Endometrium (tissue), 2 donors: ENCODE results near the gene ADAMTS3.
"Not testable (repeated sequence)": the region's sequence is repeated elsewhere in the genome, so short reads cannot be mapped to it uniquely, and the experiment has no call there.

Source experiments
- FAIRE-seq: peaks from 2 replicates; lab custom pipeline; 2012; peaks lifted over from hg19 to GRCh38; lab: Jason Lieb, UNC
- donor health status: control.
- donor health status: control.

ADAMTS3 gene

GRCh38 chr4:72471816-72472215 is 97.2 kb downstream of the ADAMTS3 start:
- no peak for FAIRE-seq

- FAIRE-seq: peak; percentile 8
Observed at GRCh38 chr4:72468904-72469502, 100.0 kb downstream of the ADAMTS3 start.

GRCh38 chr4:72467633-72468032 is 101.4 kb downstream of the ADAMTS3 start:
- no peak for FAIRE-seq

GRCh38 chr4:72463724-72464123 is 105.3 kb downstream of the ADAMTS3 start:
- no peak for FAIRE-seq

GRCh38 chr4:72457158-72457557 is 111.9 kb downstream of the ADAMTS3 start:
- no peak for FAIRE-seq

GRCh38 chr4:72451349-72451748 is 117.7 kb downstream of the ADAMTS3 start:
- no peak for FAIRE-seq

- FAIRE-seq: no peak
Observed at GRCh38 chr4:72449705-72450104, 119.3 kb downstream of the ADAMTS3 start.

- no peak for FAIRE-seq
Observed at GRCh38 chr4:72448231-72448630, 120.8 kb downstream of the ADAMTS3 start.

GRCh38 chr4:72446353-72447055 is 122.5 kb downstream of the ADAMTS3 start:
- no peak for FAIRE-seq

- FAIRE-seq: no peak
Observed at GRCh38 chr4:72444092-72444491, 124.9 kb downstream of the ADAMTS3 start.

GRCh38 chr4:72442715-72443114 is 126.3 kb downstream of the ADAMTS3 start:
- FAIRE-seq: no peak

GRCh38 chr4:72442147-72442546 is 126.9 kb downstream of the ADAMTS3 start:
- FAIRE-seq: no peak

- FAIRE-seq: no peak
Observed at GRCh38 chr4:72440386-72440785, 128.6 kb downstream of the ADAMTS3 start.

- FAIRE-seq: no peak
Observed at GRCh38 chr4:72432975-72433374, 136.0 kb downstream of the ADAMTS3 start.

GRCh38 chr4:72432282-72432681 is 136.7 kb downstream of the ADAMTS3 start:
- FAIRE-seq: no peak

- FAIRE-seq: no peak
Observed at GRCh38 chr4:72430988-72431387, 138.0 kb downstream of the ADAMTS3 start.

GRCh38 chr4:72430050-72430449 is 139.0 kb downstream of the ADAMTS3 start:
- no peak for FAIRE-seq

GRCh38 chr4:72429397-72429889 is 139.6 kb downstream of the ADAMTS3 start:
- no peak for FAIRE-seq

GRCh38 chr4:72427057-72427456 is 142.0 kb downstream of the ADAMTS3 start:
- no peak for FAIRE-seq

GRCh38 chr4:72425908-72426307 is 143.1 kb downstream of the ADAMTS3 start:
- FAIRE-seq: not testable (repeated sequence)

GRCh38 chr4:72424006-72424405 is 145.0 kb downstream of the ADAMTS3 start:
- FAIRE-seq: no peak

GRCh38 chr4:72422416-72422815 is 146.6 kb downstream of the ADAMTS3 start:
- FAIRE-seq: no peak

- FAIRE-seq: no peak
Observed at GRCh38 chr4:72418458-72418857, 150.6 kb downstream of the ADAMTS3 start.

GRCh38 chr4:72410158-72410557 is 158.9 kb downstream of the ADAMTS3 start:
- FAIRE-seq: no peak
